IMR-90 (cell line): ENCODE results near the gene SLC29A2. TPM values are rescaled to one million over a fixed set of nuclear protein-coding genes. Genes with fewer than 3 reads are reported as not detected.

Experiments
- ATAC-seq: fragments of 200-7000 bp; cut with Tn5 transposase; 2 replicates; pipeline ENCODE4 v1.9.1; 2020; ENCODE audit warnings: low read depth, mild to moderate bottlenecking, moderate library complexity
- BruUV-seq: library from RNA; stranded (reverse); fragments of 400-500 nt; replicated peaks from 2 replicates; lab custom pipeline; 2021; lab: Mats Ljungman, UMichigan
- CTCF ChIA-PET: fragments of 300-600 bp; formaldehyde crosslinking; extraction: SDS; loops from one replicate; lab custom pipeline; 2021; ENCODE audit warnings: antibody characterized with exemption; lab: Yijun Ruan, JAX
- POLR2A ChIA-PET: fragments of 300-600 bp; sonication (Branson Sonifier 250); formaldehyde crosslinking; loops from one replicate; lab custom pipeline; 2022; ENCODE audit warnings: antibody characterized with exemption; ENCODE audit not compliant: unreplicated experiment; lab: Charles Lee
- DNase-seq: peaks from one replicate; pipeline ENCODE4 v3.0.0; 2013
- H2AFZ ChIP-seq: replicated peaks from 2 replicates; pipeline ENCODE3; 2013; ENCODE audit warnings: low read length, mild to moderate bottlenecking; ENCODE audit not compliant: poor library complexity
- H2AK5ac ChIP-seq: 2 replicates; pipeline ENCODE4 v1.6.1; 2013; ENCODE audit warnings: low read depth, low read length, inconsistent platforms
- H2AK9ac ChIP-seq: replicated peaks from 2 replicates; pipeline ENCODE3; 2013; ENCODE audit warnings: mild to moderate bottlenecking, low read depth, low read length, moderate library complexity; ENCODE audit not compliant: poor library complexity
- H2BK120ac ChIP-seq: 2 replicates; pipeline ENCODE4 v1.6.1; 2013; ENCODE audit warnings: low read depth, low read length, inconsistent platforms
- H2BK15ac ChIP-seq: 3 replicates; pipeline ENCODE4 v1.6.1; 2013; ENCODE audit warnings: low read depth, low read length, inconsistent platforms
- H2BK20ac ChIP-seq: 2 replicates; pipeline ENCODE4 v1.6.1; 2013; ENCODE audit warnings: low read depth, mild to moderate bottlenecking, inconsistent platforms, low read length, moderate library complexity
- H2BK5ac ChIP-seq: 2 replicates; pipeline ENCODE4 v1.6.1; 2013; ENCODE audit warnings: mild to moderate bottlenecking, low read depth, low read length, inconsistent platforms; ENCODE audit not compliant: poor library complexity, severe bottlenecking
- H3K14ac ChIP-seq: replicated peaks from 2 replicates; pipeline ENCODE4 v1.6.1; 2013; ENCODE audit warnings: low read depth, low read length, inconsistent platforms
- H3K18ac ChIP-seq: 2 replicates; pipeline ENCODE4 v1.6.1; 2013; ENCODE audit warnings: low read depth, low read length, control low read depth
- H3K23ac ChIP-seq: 2 replicates; pipeline ENCODE4 v1.6.1; 2013; ENCODE audit warnings: low read depth, low read length, inconsistent platforms
- H3K27ac ChIP-seq: 2 replicates; pipeline ENCODE4 v1.5.1; 2013; ENCODE audit warnings: mild to moderate bottlenecking, control low read depth, low read length; ENCODE audit not compliant: insufficient read depth
- H3K27me3 ChIP-seq: 2 replicates; pipeline ENCODE4 v1.6.1; 2013; ENCODE audit warnings: low read length; ENCODE audit not compliant: control insufficient read depth, insufficient read depth
- H3K36me3 ChIP-seq: 2 replicates; pipeline ENCODE4 v1.6.1; 2013; ENCODE audit warnings: low read length, mixed read lengths; ENCODE audit not compliant: control insufficient read depth, insufficient read depth
- H3K4ac ChIP-seq: 2 replicates; pipeline ENCODE4 v1.6.1; 2013; ENCODE audit warnings: low read depth, low read length, inconsistent platforms
- H3K4me1 ChIP-seq: 2 replicates; pipeline ENCODE4 v1.6.1; 2013; ENCODE audit warnings: low read length, mixed read lengths; ENCODE audit not compliant: control insufficient read depth, insufficient read depth
- H3K4me2 ChIP-seq: 2 replicates; pipeline ENCODE4 v1.6.1; 2013; ENCODE audit warnings: low read depth, mild to moderate bottlenecking, control low read depth, low read length, moderate library complexity
- H3K4me3 ChIP-seq: 2 replicates; pipeline ENCODE4 v1.5.1; 2013; ENCODE audit warnings: low read depth, mild to moderate bottlenecking, control low read depth, low read length, moderate library complexity; ENCODE audit not compliant: insufficient read depth
- H3K56ac ChIP-seq: 2 replicates; pipeline ENCODE4 v1.6.1; 2013; ENCODE audit warnings: low read length, inconsistent platforms; ENCODE audit not compliant: insufficient read depth; ENCODE audit errors: extremely low read depth
- H3K79me1 ChIP-seq, 2 experiments: 2 replicates each; pipeline ENCODE4 v1.6.1; 2013; ENCODE audit warnings: low read length in 2 of 2, inconsistent platforms in 1 of 2, low read depth in 1 of 2
- H3K9ac ChIP-seq: 2 replicates; pipeline ENCODE4 v1.6.1; 2013; ENCODE audit warnings: low read depth, low read length, control low read depth
- H3K9me1 ChIP-seq: 2 replicates; pipeline ENCODE4 v1.6.1; 2013; ENCODE audit warnings: low read length, inconsistent platforms; ENCODE audit not compliant: insufficient read depth
- H3K9me3 ChIP-seq: 2 replicates; pipeline ENCODE4 v1.6.1; 2013; ENCODE audit warnings: low read length; ENCODE audit not compliant: control insufficient read depth, insufficient read depth
- H4K20me1 ChIP-seq: 2 replicates; pipeline ENCODE4 v1.6.1; 2013; ENCODE audit warnings: low read length, inconsistent platforms; ENCODE audit not compliant: insufficient read depth
- H4K5ac ChIP-seq: 2 replicates; pipeline ENCODE4 v1.6.1; 2013; ENCODE audit warnings: mild to moderate bottlenecking, low read depth, low read length, control low read depth
- H4K8ac ChIP-seq, 2 experiments: 2 replicates each; pipeline ENCODE4 v1.6.1; 2013; ENCODE audit warnings: low read depth in 2 of 2, low read length in 2 of 2, control low read depth in 1 of 2, inconsistent platforms in 1 of 2
- H4K91ac ChIP-seq: 2 replicates; pipeline ENCODE4 v1.6.1; 2013; ENCODE audit warnings: low read depth, low read length, inconsistent platforms; ENCODE audit not compliant: insufficient read depth
- BHLHE40 ChIP-seq: fragments of 150-350 bp; IDR thresholded peaks from 2 replicates; pipeline ENCODE4 v1.6.1; 2016; ENCODE audit warnings: mild to moderate bottlenecking, low read depth, low read length
- CEBPB ChIP-seq: IDR thresholded peaks from 2 replicates; pipeline ENCODE4 v1.6.1; 2012; ENCODE audit warnings: low read depth, low read length, improper control_type of control experiment
- CHD1 ChIP-seq: IDR thresholded peaks from 2 replicates; pipeline ENCODE4 v1.6.1; 2012; ENCODE audit warnings: low read depth, low read length, improper control_type of control experiment
- FOS ChIP-seq: fragments of 150-350 bp; IDR thresholded peaks from 2 replicates; pipeline ENCODE4 v1.6.1; 2016; ENCODE audit warnings: low read depth, low read length
- MAFK ChIP-seq: IDR thresholded peaks from 2 replicates; pipeline ENCODE4 v1.6.1; 2012; ENCODE audit warnings: low read depth, low read length, improper control_type of control experiment
- MAZ ChIP-seq: IDR thresholded peaks from 2 replicates; pipeline ENCODE4 v1.6.1; 2012; ENCODE audit warnings: low read depth, mild to moderate bottlenecking, low read length, improper control_type of control experiment, moderate library complexity, borderline replicate concordance
- MXI1 ChIP-seq: IDR thresholded peaks from 2 replicates; pipeline ENCODE4 v1.6.1; 2012; ENCODE audit warnings: low read depth, mild to moderate bottlenecking, low read length, moderate library complexity, borderline replicate concordance
- NFE2L2 ChIP-seq: fragments of 150-350 bp; IDR thresholded peaks from 2 replicates; pipeline ENCODE4 v1.6.1; 2016; ENCODE audit warnings: low read depth, mild to moderate bottlenecking, low read length
- POLR2A ChIP-seq: IDR thresholded peaks from 2 replicates; pipeline ENCODE4 v1.6.1; 2012; ENCODE audit warnings: mild to moderate bottlenecking, low read depth, low read length
- RAD21 ChIP-seq: IDR thresholded peaks from 2 replicates; pipeline ENCODE4 v1.6.1; 2012; ENCODE audit warnings: low read length, improper control_type of control experiment
- RCOR1 ChIP-seq: IDR thresholded peaks from 2 replicates; pipeline ENCODE4 v1.6.1; 2012; ENCODE audit warnings: mild to moderate bottlenecking, low read length, improper control_type of control experiment; ENCODE audit not compliant: insufficient replicate concordance
- RFX5 ChIP-seq: IDR thresholded peaks from 2 replicates; pipeline ENCODE4 v1.8.0; 2012; ENCODE audit warnings: low read depth, mild to moderate bottlenecking, low read length, moderate library complexity
- SMC3 ChIP-seq: fragments of 150-350 bp; IDR thresholded peaks from 2 replicates; pipeline ENCODE4 v1.6.1; 2016; ENCODE audit warnings: low read depth, mild to moderate bottlenecking, antibody characterized with exemption, low read length, moderate library complexity
- WGBS, 2 experiments: methylation state at CpG; one replicate each; pipeline versions ENCODE4 v1.1.5 to v1.1.7; 2013; ENCODE audit warnings: missing lambda C conversion rate in 2 of 2; ENCODE audit not compliant: insufficient read length in 1 of 2; ENCODE audit errors: extremely low coverage in 2 of 2; 5-methylcytosine and 5-hydroxymethylcytosine counted together
- dilution Hi-C: fragments of 300-500 bp; cut with HindIII; formaldehyde crosslinking; loops from one replicate; pipeline ENCODE4 v1.14.3; 2018; ENCODE audit warnings: low sequenced_read_pairs; ENCODE audit not compliant: unreplicated experiment
- in situ Hi-C: fragments of 300-500 bp; cut with MboI; formaldehyde crosslinking; loops from 3 replicates; pipeline ENCODE4 v1.14.3; 2019; ENCODE audit warnings: low sequenced_read_pairs, inconsistent platforms, mixed read lengths
- intact Hi-C: fragments of 100-400 bp; cut with micrococcal nuclease; formaldehyde crosslinking; loops from 2 replicates; pipeline ENCODE4 v1.10.0; 2022
- polyA plus RNA-seq, 3 experiments: library from polyadenylated mRNA; depleted of rRNA; stranded (reverse); fragments of >200 nt; gene quantifications; 2 replicates each; pipeline ENCODE4 v1.2.3, GENCODE V29; 2012; ENCODE audit warnings: low replicate concordance in 1 of 3
- total RNA-seq: library from RNA; depleted of rRNA; stranded (reverse); fragments of >200 nt; gene quantifications from 2 replicates; pipeline ENCODE4 v1.2.3, GENCODE V29; 2012
- TF ChIP-seq, protein P1 (sequence below): conservative IDR thresholded peaks from 2 replicates; pipeline ENCODE4 v1.5.1; 2012; ENCODE audit warnings: mild to moderate bottlenecking, low read depth, low read length, improper control_type of control experiment
- TF ChIP-seq, protein P2 (sequence below): fragments of 150-350 bp; IDR thresholded peaks from 2 replicates; pipeline ENCODE4 v1.6.1; 2017; ENCODE audit warnings: mild to moderate bottlenecking, antibody characterized with exemption, low read length, low read depth
- TF ChIP-seq, protein P3 (sequence below): fragments of 150-350 bp; IDR thresholded peaks from 2 replicates; pipeline ENCODE4 v1.6.1; 2016; ENCODE audit warnings: low read depth, mild to moderate bottlenecking, low read length, moderate library complexity, borderline replicate concordance

The SLC29A2 gene
- total and polyA plus RNA-seq, 2 of the 4 experiments (the other 2 are of a cell fraction): under 0.01 to 1.2 TPM

DNA sequence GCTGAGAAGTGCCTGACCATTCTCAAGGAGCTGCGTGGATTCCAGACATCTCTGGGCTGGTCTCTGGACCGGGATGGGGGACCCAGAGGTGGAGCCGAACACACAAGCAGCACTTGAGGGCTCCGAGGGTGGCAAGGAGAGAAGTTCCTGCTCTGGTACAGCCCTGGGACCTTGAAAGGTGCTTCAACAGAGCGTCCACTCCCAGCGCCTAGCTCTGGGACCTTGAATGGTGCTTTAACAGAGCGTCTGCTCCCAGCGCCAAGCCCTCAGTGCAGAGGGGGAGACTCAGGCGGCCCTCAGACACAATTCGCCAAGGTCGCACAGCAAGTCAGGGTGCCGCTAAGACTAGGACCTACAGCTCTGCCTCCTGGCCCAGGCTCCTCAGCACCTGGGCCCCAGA lies 38.6 kb upstream of the SLC29A2 start:
- no peak overlapping the region for H2AK9ac ChIP-seq
- no peak overlapping the region for H2BK120ac ChIP-seq
- no peak overlapping the region for H4K8ac ChIP-seq
- no peak overlapping the region for H2BK20ac ChIP-seq
- no peak overlapping the region for H3K4me2 ChIP-seq
- peaks cover 11% of the 10 kb centered on the region; the same call in 1 of the 2 replicates for H3K9me1 ChIP-seq
- H3K56ac ChIP-seq: no peak overlapping the region
- no peak for ATAC-seq
- in situ Hi-C loops: no loop called here
- H3K4me1 ChIP-seq: peaks cover 3% of the 10 kb centered on the region
- no peak overlapping the region for H3K23ac ChIP-seq
- H3K27ac ChIP-seq: no peak overlapping the region
- intact Hi-C loops: no loop called here
- H2BK15ac ChIP-seq: no peak overlapping the region
- H2AFZ ChIP-seq: no peak overlapping the region
- H3K4me3 ChIP-seq: no peak overlapping the region
- BruUV-seq: no TSS peak
- no peak overlapping the region for H3K18ac ChIP-seq
- H3K9me3 ChIP-seq: no peaks in the 10 kb centered on the region
- H4K20me1 ChIP-seq: no peaks in the 10 kb centered on the region
- no peak overlapping the region for H2BK5ac ChIP-seq
- dilution Hi-C loops: no loop called here
- H3K79me1 ChIP-seq: peaks cover 7 to 24% of the 10 kb centered on the region in 2 experiments; a peak in 3 of 4 replicates
- no peak overlapping the region for H4K91ac ChIP-seq
- H3K36me3 ChIP-seq: no peaks in the 10 kb centered on the region
- no peak overlapping the region for H3K9ac ChIP-seq
- H3K14ac ChIP-seq: no peak overlapping the region
- no peak overlapping the region for H4K5ac ChIP-seq
- TF ChIP-seq NFE2L2 (no peak), RCOR1 (no peak), FOS (no peak), BHLHE40 (no peak), RFX5 (no peak), POLR2A (no peak), MXI1 (no peak), MAZ (no peak), CHD1 (no peak), CEBPB (no peak), MAFK (no peak), RAD21 (no peak), SMC3 (no peak)
- TF ChIP-seq, protein P1, sequence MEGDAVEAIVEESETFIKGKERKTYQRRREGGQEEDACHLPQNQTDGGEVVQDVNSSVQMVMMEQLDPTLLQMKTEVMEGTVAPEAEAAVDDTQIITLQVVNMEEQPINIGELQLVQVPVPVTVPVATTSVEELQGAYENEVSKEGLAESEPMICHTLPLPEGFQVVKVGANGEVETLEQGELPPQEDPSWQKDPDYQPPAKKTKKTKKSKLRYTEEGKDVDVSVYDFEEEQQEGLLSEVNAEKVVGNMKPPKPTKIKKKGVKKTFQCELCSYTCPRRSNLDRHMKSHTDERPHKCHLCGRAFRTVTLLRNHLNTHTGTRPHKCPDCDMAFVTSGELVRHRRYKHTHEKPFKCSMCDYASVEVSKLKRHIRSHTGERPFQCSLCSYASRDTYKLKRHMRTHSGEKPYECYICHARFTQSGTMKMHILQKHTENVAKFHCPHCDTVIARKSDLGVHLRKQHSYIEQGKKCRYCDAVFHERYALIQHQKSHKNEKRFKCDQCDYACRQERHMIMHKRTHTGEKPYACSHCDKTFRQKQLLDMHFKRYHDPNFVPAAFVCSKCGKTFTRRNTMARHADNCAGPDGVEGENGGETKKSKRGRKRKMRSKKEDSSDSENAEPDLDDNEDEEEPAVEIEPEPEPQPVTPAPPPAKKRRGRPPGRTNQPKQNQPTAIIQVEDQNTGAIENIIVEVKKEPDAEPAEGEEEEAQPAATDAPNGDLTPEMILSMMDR: no peak
- TF ChIP-seq, protein P2, sequence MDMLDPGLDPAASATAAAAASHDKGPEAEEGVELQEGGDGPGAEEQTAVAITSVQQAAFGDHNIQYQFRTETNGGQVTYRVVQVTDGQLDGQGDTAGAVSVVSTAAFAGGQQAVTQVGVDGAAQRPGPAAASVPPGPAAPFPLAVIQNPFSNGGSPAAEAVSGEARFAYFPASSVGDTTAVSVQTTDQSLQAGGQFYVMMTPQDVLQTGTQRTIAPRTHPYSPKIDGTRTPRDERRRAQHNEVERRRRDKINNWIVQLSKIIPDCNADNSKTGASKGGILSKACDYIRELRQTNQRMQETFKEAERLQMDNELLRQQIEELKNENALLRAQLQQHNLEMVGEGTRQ: no peak
- TF ChIP-seq, protein P3, sequence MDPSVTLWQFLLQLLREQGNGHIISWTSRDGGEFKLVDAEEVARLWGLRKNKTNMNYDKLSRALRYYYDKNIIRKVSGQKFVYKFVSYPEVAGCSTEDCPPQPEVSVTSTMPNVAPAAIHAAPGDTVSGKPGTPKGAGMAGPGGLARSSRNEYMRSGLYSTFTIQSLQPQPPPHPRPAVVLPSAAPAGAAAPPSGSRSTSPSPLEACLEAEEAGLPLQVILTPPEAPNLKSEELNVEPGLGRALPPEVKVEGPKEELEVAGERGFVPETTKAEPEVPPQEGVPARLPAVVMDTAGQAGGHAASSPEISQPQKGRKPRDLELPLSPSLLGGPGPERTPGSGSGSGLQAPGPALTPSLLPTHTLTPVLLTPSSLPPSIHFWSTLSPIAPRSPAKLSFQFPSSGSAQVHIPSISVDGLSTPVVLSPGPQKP: no peak
- H3K4ac ChIP-seq: no peak overlapping the region
- CTCF ChIA-PET: no interaction called here
- POLR2A ChIA-PET: no interaction called here
- H3K27me3 ChIP-seq: peaks cover 11% of the 10 kb centered on the region
- no peak for DNase-seq
- WGBS, 2 experiments: 85% methylated on average over 9 of the region's 12 CpGs; no CpG with 5 or more reads in 1 of the 2 experiments
- no peak overlapping the region for H2AK5ac ChIP-seq
